Fibroblast of villous mesenchyme (primary cell): ENCODE results near the gene LCE1A. TPM values are rescaled to one million over a fixed set of nuclear protein-coding genes. Genes with fewer than 3 reads are reported as not detected.

Experiments
- total RNA-seq: library from RNA; depleted of rRNA; stranded (reverse); fragments of >200 nt; gene quantifications from 2 replicates; pipeline ENCODE4 v1.2.3, GENCODE V29; 2012

The LCE1A gene
- total RNA-seq, 1 donor = not detected

Other genes starting within 250 kb of the LCE1A start
- not detected in 2 replicates for gene LCE3D, start 247.0 kb upstream of the LCE1A start, total RNA-seq
- not detected in 2 replicates for gene LCE3C, start 227.2 kb upstream of the LCE1A start, total RNA-seq
- gene LCE3B, start 213.7 kb upstream of the LCE1A start, total RNA-seq = not detected in 2 replicates
- not detected in 2 replicates for gene LCE3A, start 204.4 kb upstream of the LCE1A start, total RNA-seq
- gene LCE2D, start 164.1 kb upstream of the LCE1A start, total RNA-seq = not detected in 2 replicates
- not detected in 2 replicates for gene LCE2C, start 152.2 kb upstream of the LCE1A start, total RNA-seq
- gene LCE2B, start 141.3 kb upstream of the LCE1A start, total RNA-seq = not detected in 2 replicates
- 0.43 TPM in 1 of 2 replicates, not detected in the other for gene LCE2A, start 129.1 kb upstream of the LCE1A start, total RNA-seq
- gene LCE4A, start 119.3 kb upstream of the LCE1A start, total RNA-seq = not detected in 2 replicates
- not detected in 2 replicates for gene KPRP, start 69.4 kb upstream of the LCE1A start, total RNA-seq
- not detected in 2 replicates for gene LCE1F, start 52.3 kb upstream of the LCE1A start, total RNA-seq
- gene LCE1E, start 41.2 kb upstream of the LCE1A start, total RNA-seq = not detected in 2 replicates
- gene LCE1D, start 30.8 kb upstream of the LCE1A start, total RNA-seq = not detected in 2 replicates
- gene LCE1C, start 20.8 kb upstream of the LCE1A start, total RNA-seq = not detected in 2 replicates
- not detected in 2 replicates for gene LCE1B, start 15.5 kb upstream of the LCE1A start, total RNA-seq
- gene LCE6A, start 15.4 kb downstream of the LCE1A start, total RNA-seq = not detected in 2 replicates
- not detected in 2 replicates for gene LCE7A, start 32.5 kb downstream of the LCE1A start, total RNA-seq
- gene SMCP, start 50.8 kb downstream of the LCE1A start, total RNA-seq = not detected in 2 replicates
- gene IVL, start 81.1 kb downstream of the LCE1A start, total RNA-seq = not detected in 2 replicates
- not detected in 2 replicates for gene SPRR5, start 119.7 kb downstream of the LCE1A start, total RNA-seq
- gene SPRR4, start 143.2 kb downstream of the LCE1A start, total RNA-seq = not detected in 2 replicates
- not detected in 2 replicates for gene SPRR1A, start 156.6 kb downstream of the LCE1A start, total RNA-seq
- gene SPRR3, start 174.3 kb downstream of the LCE1A start, total RNA-seq = not detected in 2 replicates
- not detected in 2 replicates for gene SPRR1B, start 203.7 kb downstream of the LCE1A start, total RNA-seq
- gene SPRR2D, start 213.6 kb downstream of the LCE1A start, total RNA-seq = not detected in 2 replicates
- not detected in 2 replicates for gene SPRR2A, start 230.0 kb downstream of the LCE1A start, total RNA-seq
- not detected in 2 replicates for gene SPRR2B, start 244.1 kb downstream of the LCE1A start, total RNA-seq